HepG2 (cell line): ENCODE measurements around the gene JPT1. TPM values are rescaled to one million over a fixed set of nuclear protein-coding genes. Genes with fewer than 3 reads are reported as not detected.
A peak's percentile ranks its signal among the peaks of the same experiment; 100 is the strongest.

Experiments
- AKNA ChIP-seq: sonication (generic); formaldehyde crosslinking; IDR thresholded peaks from 2 replicates; pipeline ENCODE4 v1.4.0; 2020; ENCODE audit warnings: missing genetic modification reagents, borderline replicate concordance
- NFKB2 ChIP-seq: sonication (generic); formaldehyde crosslinking; IDR thresholded peaks from 2 replicates; pipeline ENCODE4 v1.4.0; 2020; ENCODE audit warnings: missing genetic modification reagents, borderline replicate concordance
- POGZ ChIP-seq: sonication (generic); formaldehyde crosslinking; IDR thresholded peaks from 2 replicates; pipeline ENCODE4 v1.4.0; 2020; ENCODE audit warnings: mild to moderate bottlenecking, missing genetic modification reagents
- SOX6 ChIP-seq, 2 experiments: fragments of 450-650 bp in 1 of 2; sonication (generic) in 1 of 2; formaldehyde crosslinking in 1 of 2; IDR thresholded peaks; 2 replicates each; pipeline versions ENCODE4 v1.4.0 to v1.6.1; 2017 to 2020; ENCODE audit warnings: antibody characterized with exemption in 1 of 2, mild to moderate bottlenecking in 1 of 2, missing genetic modification reagents in 1 of 2
- ZBTB7A ChIP-seq: sonication (generic); formaldehyde crosslinking; IDR thresholded peaks from 2 replicates; pipeline ENCODE4 v1.8.0; 2022; ENCODE audit warnings: mild to moderate bottlenecking, missing genetic modification reagents
- ZNF704 ChIP-seq: sonication (generic); formaldehyde crosslinking; IDR thresholded peaks from 2 replicates; pipeline ENCODE4 v1.8.1; 2023; ENCODE audit warnings: mild to moderate bottlenecking, inconsistent platforms, moderate library complexity, missing genetic modification reagents, borderline replicate concordance
- ZNF713 ChIP-seq: sonication (generic); formaldehyde crosslinking; IDR thresholded peaks from 2 replicates; pipeline ENCODE4 v1.4.0; 2020; ENCODE audit warnings: mild to moderate bottlenecking, missing genetic modification reagents
- ZNF784 ChIP-seq: sonication (generic); formaldehyde crosslinking; IDR thresholded peaks from 2 replicates; pipeline ENCODE4 v1.5.1; 2020; ENCODE audit warnings: missing genetic modification reagents, mild to moderate bottlenecking, borderline replicate concordance
- ZSCAN22 ChIP-seq: sonication (generic); formaldehyde crosslinking; IDR thresholded peaks from 2 replicates; pipeline ENCODE4 v1.4.0; 2020; ENCODE audit warnings: mild to moderate bottlenecking, missing genetic modification reagents
- polyA plus RNA-seq, 8 experiments: library from polyadenylated mRNA; depleted of rRNA in 3 of 8; stranded (reverse) in 7 of 8; unstranded in 1 of 8; fragments of >200 nt; fragmentation: Illumina TruSeq in 4 of 8; extraction: Trizol in 4 of 8; gene quantifications; 2 replicates each; pipeline versions ENCODE4 v1.2.1 to v1.2.3, GENCODE V29; 2011 to 2016; ENCODE audit warnings: low read depth in 4 of 8, missing spikeins in 1 of 8, mixed read lengths in 1 of 8; ENCODE audit not compliant: insufficient read depth in 1 of 8
- total RNA-seq, 5 experiments: library from RNA; depleted of rRNA; stranded (reverse); fragments of >200 nt; fragmentation: Illumina TruSeq; extraction: Trizol; gene quantifications; 2 replicates each; pipeline ENCODE4 v1.2.3, GENCODE V29; 2016; ENCODE audit warnings: low read depth in 1 of 5
- TF ChIP-seq, protein P1 (sequence below): sonication (generic); formaldehyde crosslinking; IDR thresholded peaks from 2 replicates; pipeline ENCODE4 v1.8.0; 2022; ENCODE audit warnings: missing genetic modification reagents, mild to moderate bottlenecking, borderline replicate concordance

The JPT1 gene
- total and polyA plus RNA-seq, 2 of the 13 experiments (the other 11 are each of a cell fraction or from before 2014, with no cell fraction given) = 43.3 to 256 TPM

GRCh38 chr17:75110234-75110937, 43.9 kb downstream of the JPT1 start (continued):
- no peak for TF ChIP-seq ZNF704
- TF ChIP-seq, protein P1, sequence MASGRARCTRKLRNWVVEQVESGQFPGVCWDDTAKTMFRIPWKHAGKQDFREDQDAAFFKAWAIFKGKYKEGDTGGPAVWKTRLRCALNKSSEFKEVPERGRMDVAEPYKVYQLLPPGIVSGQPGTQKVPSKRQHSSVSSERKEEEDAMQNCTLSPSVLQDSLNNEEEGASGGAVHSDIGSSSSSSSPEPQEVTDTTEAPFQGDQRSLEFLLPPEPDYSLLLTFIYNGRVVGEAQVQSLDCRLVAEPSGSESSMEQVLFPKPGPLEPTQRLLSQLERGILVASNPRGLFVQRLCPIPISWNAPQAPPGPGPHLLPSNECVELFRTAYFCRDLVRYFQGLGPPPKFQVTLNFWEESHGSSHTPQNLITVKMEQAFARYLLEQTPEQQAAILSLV (CRISPR knock-in tag) = 0 out of 2 replicates have a peak, but pooled peaks have one; percentile 19
- no peak for TF ChIP-seq ZNF784 (CRISPR knock-in tag)
- TF ChIP-seq POGZ (CRISPR knock-in tag) = 0 out of 2 replicates have a peak, but pooled peaks have one; percentile 28
- TF ChIP-seq ZNF713 (CRISPR knock-in tag) = no peak
- no peak for TF ChIP-seq AKNA (CRISPR knock-in tag)
- no peak for TF ChIP-seq ZBTB7A (CRISPR knock-in tag)
- no peak for TF ChIP-seq SOX6 (IDR thresholded peaks at IDR 0.05)
- TF ChIP-seq SOX6 (CRISPR knock-in tag; IDR thresholded peaks at IDR 0.05) = 0 out of 2 replicates have a peak, but pooled peaks have one; percentile 14
- no peak for TF ChIP-seq ZSCAN22
- peak; percentile 5; the same call in 1 of the 2 replicates for TF ChIP-seq NFKB2 (CRISPR knock-in tag)
- TF ChIP-seq, all 625 proteins: peak for 38
